HepG2 (cell line): ENCODE results near the gene LGALS4. TPM values are rescaled to one million over a fixed set of nuclear protein-coding genes. Genes with fewer than 3 reads are reported as not detected.
"Not testable (repeated sequence)": the region's sequence is repeated elsewhere in the genome, so short reads cannot be mapped to it uniquely, and the experiment has no call there.

ENCODE experiments used
- ATAC-seq: fragments of 200-7000 bp; cut with Tn5 transposase; 3 replicates; pipeline ENCODE4 v1.9.1; 2020; ENCODE audit warnings: mild to moderate bottlenecking, moderate library complexity
- BruUV-seq: library from RNA; stranded (reverse); fragments of 400-500 nt; replicated peaks from 2 replicates; lab custom pipeline; 2021; lab: Mats Ljungman, UMichigan
- CTCF ChIA-PET: fragments of 300-600 bp; formaldehyde crosslinking; extraction: SDS; loops from one replicate; lab custom pipeline; 2021; ENCODE audit warnings: low total read pairs, inconsistent platforms, low intra/inter-chr PET ratio; lab: Yijun Ruan, JAX
- POLR2A ChIA-PET: fragments of 350-600 bp; sonication (Branson Sonifier 250); formaldehyde crosslinking; loops from one replicate; lab custom pipeline; 2020; ENCODE audit warnings: antibody characterized with exemption, inconsistent platforms; lab: Yijun Ruan, JAX
- DNase-seq: peaks from one replicate; pipeline ENCODE4 v3.0.0-alpha.2; 2015; ENCODE audit warnings: low spot score
- FAIRE-seq: peaks from 3 replicates; lab custom pipeline; 2011; peaks lifted over from hg19 to GRCh38; lab: Jason Lieb, UNC
- H2AFZ ChIP-seq: one replicate; pipeline ENCODE4 v1.6.1; 2011; ENCODE audit warnings: low read length, inconsistent platforms
- H3K27ac ChIP-seq: fragments of 300-600 bp; 3 replicates; pipeline ENCODE4 v1.8.0; 2011; ENCODE audit warnings: mixed run types, mild to moderate bottlenecking, mixed read lengths, low read length, inconsistent platforms; ENCODE audit not compliant: insufficient read depth; ENCODE audit errors: extremely low read length
- H3K27me3 ChIP-seq, 2 experiments: fragments of 200-600 bp in 1 of 2; 2 replicates in 1 of 2; 3 replicates in 1 of 2; pipeline versions ENCODE4 v1.6.0 to v1.8.0; 2011; ENCODE audit warnings: low read length in 2 of 2, mild to moderate bottlenecking in 2 of 2, moderate library complexity in 2 of 2, inconsistent platforms in 1 of 2; ENCODE audit not compliant: insufficient read depth in 2 of 2, control insufficient read depth in 1 of 2
- H3K36me3 ChIP-seq, 2 experiments: fragments of 200-600 bp in 1 of 2; replicated peaks in 1 of 2; 2 replicates in 1 of 2; 3 replicates in 1 of 2; pipeline versions ENCODE4 v1.5.1 to v1.8.0; 2011; ENCODE audit warnings: low read length in 2 of 2, inconsistent platforms in 1 of 2; ENCODE audit not compliant: insufficient read depth in 2 of 2, control insufficient read depth in 1 of 2
- H3K4me1 ChIP-seq: 2 replicates; pipeline ENCODE4 v1.5.1; 2012; ENCODE audit warnings: low read length, inconsistent platforms; ENCODE audit not compliant: insufficient read depth
- H3K4me2 ChIP-seq: 2 replicates; pipeline ENCODE4 v1.6.0; 2011; ENCODE audit warnings: low read depth, low read length, inconsistent platforms
- H3K4me3 ChIP-seq, 3 experiments: fragments of 200-600 bp in 1 of 3; sonication (generic), shearing (Covaris generic) in 1 of 3; replicated peaks in 1 of 3; 2 replicates each; pipeline ENCODE4 v1.5.1; 2011 to 2016; ENCODE audit warnings: low read length in 3 of 3, inconsistent platforms in 2 of 3, low read depth in 2 of 3, mild to moderate bottlenecking in 2 of 3, control low read depth in 1 of 3, mixed read lengths in 1 of 3; ENCODE audit not compliant: insufficient read depth in 1 of 3
- H3K79me2 ChIP-seq: one replicate; pipeline ENCODE4 v1.6.1; 2011; ENCODE audit warnings: low read length, inconsistent platforms; ENCODE audit not compliant: insufficient read depth
- H3K9ac ChIP-seq: 2 replicates; pipeline ENCODE4 v1.6.0; 2011; ENCODE audit warnings: mild to moderate bottlenecking, low read depth, low read length, inconsistent platforms; ENCODE audit not compliant: insufficient read depth
- H3K9me3 ChIP-seq: 2 replicates; pipeline ENCODE4 v1.5.1; 2012; ENCODE audit warnings: mild to moderate bottlenecking, low read length
- H4K20me1 ChIP-seq: 2 replicates; pipeline ENCODE4 v1.6.0; 2011; ENCODE audit warnings: inconsistent platforms, mild to moderate bottlenecking, low read length, moderate library complexity; ENCODE audit not compliant: insufficient read depth
- ARID5B ChIP-seq: IDR thresholded peaks from 2 replicates; pipeline ENCODE4 v1.4.0; 2020; ENCODE audit warnings: mild to moderate bottlenecking, missing genetic modification reagents
- FOXA1 ChIP-seq, 2 experiments: fragments of 450-650 bp in 1 of 2; sonication (generic) in 1 of 2; formaldehyde crosslinking in 1 of 2; IDR thresholded peaks; 2 replicates each; pipeline versions ENCODE4 v1.4.0 to v1.6.1; 2016 to 2020; ENCODE audit warnings: missing genetic modification reagents in 1 of 2
- FOXA3 ChIP-seq: IDR thresholded peaks from 2 replicates; pipeline ENCODE4 v1.6.1; 2016; ENCODE audit warnings: missing genetic modification reagents, missing compliant biosample characterization
- FOXK1 ChIP-seq: sonication (generic); formaldehyde crosslinking; IDR thresholded peaks from 2 replicates; pipeline ENCODE4 v1.4.0; 2020; ENCODE audit warnings: low read depth, missing genetic modification reagents, borderline replicate concordance
- FOXP1 ChIP-seq, 2 experiments: fragments of 450-650 bp in 1 of 2; IDR thresholded peaks; 2 replicates each; pipeline ENCODE4 v1.6.1; 2017 to 2018; ENCODE audit warnings: antibody characterized with exemption in 1 of 2
- SAP130 ChIP-seq: IDR thresholded peaks from 2 replicates; pipeline ENCODE4 v1.6.1; 2016; ENCODE audit warnings: low read depth
- SOX13 ChIP-seq, 3 experiments: fragments of 450-650 bp in 1 of 3; sonication (generic) in 1 of 3; formaldehyde crosslinking in 1 of 3; IDR thresholded peaks in 2 of 3; conservative IDR thresholded peaks in 1 of 3; 2 replicates each; pipeline versions ENCODE4 v1.5.0 to v1.6.1; 2016 to 2020; ENCODE audit warnings: antibody characterized with exemption in 1 of 3, mild to moderate bottlenecking in 1 of 3, missing compliant biosample characterization in 1 of 3, missing genetic modification reagents in 1 of 3, moderate library complexity in 1 of 3
- WGBS: methylation state at CpG from one replicate; pipeline ENCODE4 v1.1.6; 2017; ENCODE audit warnings: low lambda C conversion rate; 5-methylcytosine and 5-hydroxymethylcytosine counted together
- in situ Hi-C: cut with HindIII; loops from 2 replicates; pipeline ENCODE4 v1.10.0; 2017; ENCODE audit warnings: low pct_unique_long_range_greater_than_20kb; ENCODE audit not compliant: extremely low pct_ligation_motif_present
- intact Hi-C: fragments of 100-400 bp; cut with micrococcal nuclease; formaldehyde crosslinking; loops from one replicate; pipeline ENCODE4 v1.10.0; 2022; ENCODE audit not compliant: unreplicated experiment
- polyA plus RNA-seq, 8 experiments: library from polyadenylated mRNA; depleted of rRNA in 3 of 8; stranded (reverse) in 7 of 8; unstranded in 1 of 8; fragments of >200 nt; fragmentation: Illumina TruSeq in 4 of 8; extraction: Trizol in 4 of 8; gene quantifications; 2 replicates each; pipeline versions ENCODE4 v1.2.1 to v1.2.3, GENCODE V29; 2011 to 2016; ENCODE audit warnings: low read depth in 4 of 8, missing spikeins in 1 of 8, mixed read lengths in 1 of 8; ENCODE audit not compliant: insufficient read depth in 1 of 8
- total RNA-seq, 5 experiments: library from RNA; depleted of rRNA; stranded (reverse); fragments of >200 nt; fragmentation: Illumina TruSeq; extraction: Trizol; gene quantifications; 2 replicates each; pipeline ENCODE4 v1.2.3, GENCODE V29; 2016; ENCODE audit warnings: low read depth in 1 of 5

The LGALS4 gene
- total and polyA plus RNA-seq, 2 of the 13 experiments (the other 11 are each of a cell fraction or from before 2014, with no cell fraction given), result 0.24 to 0.71 TPM

- H3K4me2 ChIP-seq; H3K9me3 ChIP-seq; H3K4me3 ChIP-seq; ATAC-seq; H3K9ac ChIP-seq; POLR2A ChIA-PET; H2AFZ ChIP-seq; H3K79me2 ChIP-seq; intact Hi-C loops; in situ Hi-C loops; H3K27ac ChIP-seq; H4K20me1 ChIP-seq; DNase-seq; FAIRE-seq; H3K36me3 ChIP-seq; H3K27me3 ChIP-seq; CTCF ChIA-PET; TF ChIP-seq SOX13, FOXA1, FOXP1 (IDR thresholded peaks at IDR 0.05): not testable (repeated sequence)
- peaks cover 37% of the 10 kb centered on the region for H3K4me1 ChIP-seq
- 0 out of 4 replicates have a peak, but pooled peaks of 1 of the 2 experiments have one; percentile 8 for TF ChIP-seq SOX13 (CRISPR knock-in tag; conservative IDR thresholded peaks at IDR 0.05 in 1 of 2, IDR thresholded peaks at IDR 0.05 in 1 of 2)
- TF ChIP-seq FOXK1, result peak; percentile 23; the same call in 1 of the 2 replicates
- peak; percentile 41 for TF ChIP-seq SAP130
- 0 out of 2 replicates have a peak, but pooled peaks have one; percentile 55 for TF ChIP-seq FOXA1 (CRISPR knock-in tag; IDR thresholded peaks at IDR 0.05)
- peak; percentile 85 for TF ChIP-seq FOXA3 (CRISPR knock-in tag)
- 0 out of 2 replicates have a peak, but pooled peaks have one; percentile 28 for TF ChIP-seq FOXP1 (CRISPR knock-in tag; IDR thresholded peaks at IDR 0.05)
- peak; percentile 28; the same call in 1 of the 2 replicates for TF ChIP-seq ARID5B
- BruUV-seq, result TSS peak; percentile 45
- 18% methylated on average over 1 of the region's 2 CpGs for WGBS
Measured at GRCh38 chr19:38754196-38754595, 58.5 kb downstream of the LGALS4 start.

GRCh38 chr19:38753783-38754182, 59.0 kb downstream of the LGALS4 start:
- POLR2A ChIA-PET, H2AFZ ChIP-seq, BruUV-seq, ATAC-seq, DNase-seq, H3K9ac ChIP-seq, in situ Hi-C loops, H3K27me3 ChIP-seq, H3K27ac ChIP-seq, H3K79me2 ChIP-seq, intact Hi-C loops, CTCF ChIA-PET, H3K4me2 ChIP-seq, H3K36me3 ChIP-seq, H3K4me3 ChIP-seq, H3K9me3 ChIP-seq, H4K20me1 ChIP-seq, FAIRE-seq: not testable (repeated sequence)
- H3K4me1 ChIP-seq, result peaks cover 37% of the 10 kb centered on the region
- 75% methylated on average over 3 of the region's 3 CpGs for WGBS
